NCI-H128 (cell line): ENCODE data around the gene NRXN2.

Source experiments
- DNase-seq: peaks from one replicate; lab custom pipeline; 2025; ENCODE audit not compliant: unreplicated experiment; lab: John Stamatoyannopoulos, UW

Gene NRXN2

DNA sequence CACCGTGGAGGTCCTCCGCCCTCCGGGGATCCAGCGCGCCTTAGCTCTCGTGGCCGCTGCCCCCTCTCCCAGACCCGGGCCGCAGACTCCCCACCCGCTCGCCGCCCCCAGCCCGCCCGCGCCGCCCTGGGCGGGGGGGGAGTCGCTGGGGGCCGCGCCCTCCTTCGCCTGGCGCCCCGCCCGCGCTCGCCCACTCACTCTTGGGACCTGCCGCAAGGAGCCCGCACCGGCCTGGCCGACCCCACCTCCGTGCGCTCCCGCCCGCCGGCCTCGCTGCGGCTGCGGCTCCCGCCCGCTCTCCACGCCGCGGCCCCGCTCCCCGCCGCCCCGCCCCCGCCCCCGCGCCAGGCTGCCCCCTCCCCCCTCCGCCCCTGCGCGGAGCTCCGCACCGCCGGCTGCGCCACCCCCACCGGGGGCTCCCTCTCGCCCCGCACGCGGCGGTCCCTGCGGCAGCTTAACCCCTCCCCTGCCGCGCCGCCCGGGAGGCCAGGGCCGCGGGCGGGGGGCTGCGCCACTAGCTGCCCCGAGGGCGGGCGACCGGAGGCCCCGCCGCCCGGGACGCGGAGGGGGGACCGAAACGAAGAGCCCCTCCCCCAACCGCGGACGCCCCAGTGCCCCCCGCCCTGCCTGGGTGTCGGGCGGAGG, 21.7 kb upstream of the NRXN2 start:
- no peak for DNase-seq

DNA sequence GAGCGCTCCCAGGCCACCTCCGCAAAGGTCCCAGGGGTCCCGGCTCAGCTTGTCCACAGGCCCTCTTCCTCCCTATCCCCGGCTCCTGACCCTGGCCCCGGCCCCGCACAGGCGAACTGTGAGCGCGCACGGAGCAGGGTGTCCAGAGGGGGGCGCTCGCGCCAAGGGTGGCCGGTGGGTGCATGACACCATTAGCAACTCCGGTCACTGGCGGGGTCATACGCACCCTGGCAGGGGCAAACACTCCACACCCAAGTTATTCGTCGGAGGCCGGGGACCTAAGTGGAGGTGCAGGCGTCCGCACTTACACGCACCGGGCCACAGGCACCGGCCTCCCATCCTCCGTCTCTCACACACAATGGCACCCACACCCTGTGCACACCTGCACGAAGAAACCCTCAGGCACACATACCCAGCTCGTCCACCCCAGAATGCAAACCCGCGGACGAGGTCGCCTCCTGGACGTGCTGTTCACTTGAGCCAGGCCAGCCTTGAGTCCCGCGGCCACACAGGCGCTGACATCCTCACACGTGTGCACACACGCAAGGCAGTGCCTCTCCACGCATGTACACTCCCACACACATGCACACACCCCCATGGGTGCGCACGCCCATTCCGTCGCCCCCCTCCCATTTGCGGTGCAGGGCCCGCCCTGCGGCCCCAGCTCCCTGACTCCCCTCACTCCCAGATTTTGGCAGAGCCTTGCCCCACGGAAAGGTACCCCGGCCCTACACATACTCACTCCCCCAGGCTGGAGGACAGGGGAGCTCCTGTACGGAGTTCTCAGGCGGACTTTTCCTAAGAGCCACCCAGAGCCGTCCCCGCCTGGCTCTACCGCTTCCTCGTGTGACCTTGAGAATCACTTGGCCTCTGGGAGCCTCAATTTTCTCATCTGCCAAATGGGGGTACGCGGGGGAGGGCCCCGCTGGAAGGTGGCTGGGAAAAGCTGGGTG, 20.9 kb upstream of the NRXN2 start, which contains the start of gene RASGRP2:
RASGRP2 (minus strand) TSS at position 552 of the 953 bp plus-strand sequence. CDS start 1,276 bp downstream, outside the sequence.
- no peak for DNase-seq

DNA sequence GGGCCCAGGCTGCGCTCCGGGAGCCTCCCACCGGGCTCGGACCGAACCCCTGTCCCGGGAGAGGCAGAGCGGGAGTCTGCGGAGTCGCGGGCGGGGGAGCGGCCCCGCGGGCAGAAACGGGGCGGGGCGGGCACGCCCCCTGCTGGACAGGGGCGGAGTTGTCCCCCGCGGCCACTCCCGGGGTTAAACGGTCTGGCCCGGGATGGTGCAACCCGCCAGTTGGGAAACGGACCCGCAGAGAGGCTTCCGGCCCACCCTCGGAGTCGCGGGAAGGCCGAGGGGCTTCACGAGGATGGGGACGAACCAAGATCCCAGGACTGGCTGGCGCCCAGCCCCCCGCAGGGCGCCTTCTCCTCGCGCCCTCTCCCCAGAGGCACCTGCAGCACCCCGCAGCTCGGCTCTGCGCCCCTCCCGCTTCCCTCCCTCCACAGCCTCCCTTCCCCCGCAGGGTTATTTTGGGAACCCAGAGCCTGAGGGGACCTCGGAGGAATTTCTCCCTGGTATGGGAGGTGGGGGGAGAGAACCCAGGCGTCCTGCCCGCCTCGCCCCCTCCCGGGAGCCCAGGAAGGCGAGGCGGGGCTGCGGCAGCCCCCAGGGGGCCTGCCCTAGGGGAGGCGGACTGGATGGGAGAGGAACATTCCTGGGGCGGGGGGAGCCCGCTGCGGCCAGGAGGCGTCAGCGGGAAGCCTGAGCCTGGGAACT, 20.0 kb upstream of the NRXN2 start:
- DNase-seq: peak; percentile 27

DNA sequence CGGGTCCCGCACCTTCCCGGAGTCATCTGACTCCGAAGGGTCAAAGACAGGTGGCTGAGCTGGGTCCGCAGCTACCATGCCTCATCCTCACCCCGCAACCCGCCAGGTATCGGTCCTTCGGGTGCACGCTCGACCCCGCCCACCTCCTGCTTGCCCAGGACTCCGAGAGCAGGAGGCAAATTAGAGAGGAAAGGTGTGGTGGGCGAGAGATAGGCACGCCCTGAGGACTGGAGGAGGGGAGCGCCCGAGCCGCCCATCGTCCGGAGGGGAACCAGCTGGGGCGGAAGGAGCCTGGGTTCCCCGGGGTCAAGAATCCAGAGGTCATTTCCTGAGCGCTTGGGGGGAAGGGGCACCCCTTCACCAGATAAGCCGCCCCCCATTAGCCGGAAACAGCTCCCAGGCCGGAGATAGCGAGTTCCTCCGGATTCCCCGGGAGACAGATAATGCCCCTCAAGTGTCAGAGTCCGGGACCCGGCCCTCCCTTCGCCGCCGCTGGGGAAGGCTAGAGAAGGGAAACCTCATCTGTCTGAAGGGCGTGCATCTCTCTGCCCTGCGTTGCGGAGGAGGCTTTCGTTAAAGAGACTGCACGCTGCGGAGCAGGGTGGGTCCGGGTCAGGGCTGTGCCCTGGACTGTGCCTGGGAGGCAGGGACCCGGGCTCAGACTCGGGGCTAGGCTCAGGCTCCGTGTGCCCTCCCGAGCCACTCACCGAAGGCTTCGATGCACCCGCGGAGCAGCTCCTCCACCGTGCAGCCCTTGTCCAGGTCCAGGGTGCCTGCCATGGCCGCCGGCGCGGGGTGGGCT, 19.3 kb upstream of the NRXN2 start:
- no peak for DNase-seq

DNA sequence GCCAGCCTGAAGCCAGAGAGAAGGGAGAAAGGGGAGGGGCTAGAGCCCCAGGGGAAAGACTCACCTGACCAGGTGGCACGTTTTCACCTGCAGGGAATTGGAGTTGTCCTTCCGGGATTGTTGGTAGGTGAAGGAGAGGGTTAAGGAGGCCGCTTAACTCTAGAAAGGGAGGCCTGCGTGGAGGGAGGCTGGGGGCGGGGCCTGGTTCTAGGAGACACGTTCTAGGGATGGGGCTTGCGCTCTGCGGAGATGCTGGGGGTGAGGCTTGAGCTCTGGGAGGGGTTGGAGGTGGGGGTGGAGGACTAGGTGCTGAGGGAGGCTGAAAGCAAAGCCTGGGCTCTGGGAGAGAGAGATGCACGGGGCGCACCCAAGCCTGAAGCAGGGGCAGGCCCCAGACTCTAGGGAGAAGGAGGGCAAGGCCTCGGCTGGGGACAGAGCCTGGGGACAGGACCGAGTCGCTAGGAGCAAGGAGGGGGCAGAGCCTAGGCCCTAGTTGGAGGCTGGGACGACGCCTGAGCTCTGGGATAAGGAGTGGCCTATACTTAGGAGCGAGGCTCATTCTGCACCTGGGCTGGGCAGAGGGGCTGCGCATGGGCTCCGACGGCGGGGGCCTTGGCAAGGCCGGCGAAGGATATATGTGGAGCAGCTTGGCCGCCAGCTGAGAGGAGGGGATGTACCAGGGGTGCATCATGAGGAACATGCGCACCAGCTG, 18.5 kb upstream of the NRXN2 start:
- no peak for DNase-seq

DNA sequence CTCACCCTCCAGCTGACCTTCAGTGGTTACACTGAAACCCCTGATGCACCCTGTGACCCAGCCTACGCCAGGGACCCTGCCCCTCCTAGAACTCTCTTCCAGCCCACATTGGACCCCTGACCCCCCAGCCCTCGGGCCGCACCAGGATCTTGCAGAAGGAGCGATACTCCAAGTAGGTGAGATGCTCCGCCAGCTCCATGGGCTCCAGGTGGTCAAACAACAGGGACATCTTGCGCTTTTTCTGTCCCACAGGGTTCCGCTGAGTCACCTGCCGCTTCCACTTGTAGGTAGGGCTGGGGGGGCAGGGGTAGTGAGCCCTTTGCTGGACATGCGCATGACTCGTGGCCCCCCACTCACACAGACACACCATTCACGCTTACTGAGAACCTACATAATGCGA, 16.9 kb upstream of the NRXN2 start:
- no peak for DNase-seq

DNA sequence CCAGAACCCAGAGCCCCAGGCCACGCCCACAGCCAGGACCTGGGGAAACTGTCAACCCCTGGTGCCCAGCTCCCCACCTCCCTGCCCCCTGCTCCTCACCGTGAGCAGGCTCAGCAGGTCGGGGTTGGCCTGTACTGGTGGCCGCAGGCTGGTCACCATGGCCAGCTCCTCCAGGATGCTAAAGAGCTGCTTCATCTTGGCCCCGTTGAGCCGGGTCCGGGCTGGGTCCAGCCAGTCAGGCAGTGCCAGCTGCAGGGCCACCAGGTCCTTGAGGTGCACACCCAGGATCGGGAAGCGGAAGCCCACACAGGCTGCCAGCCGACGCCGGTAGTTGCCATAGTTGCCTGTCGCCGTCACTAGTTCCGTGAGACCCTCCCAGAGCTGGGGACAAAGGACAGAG, 13.7 kb upstream of the NRXN2 start:
- DNase-seq: no peak

DNA sequence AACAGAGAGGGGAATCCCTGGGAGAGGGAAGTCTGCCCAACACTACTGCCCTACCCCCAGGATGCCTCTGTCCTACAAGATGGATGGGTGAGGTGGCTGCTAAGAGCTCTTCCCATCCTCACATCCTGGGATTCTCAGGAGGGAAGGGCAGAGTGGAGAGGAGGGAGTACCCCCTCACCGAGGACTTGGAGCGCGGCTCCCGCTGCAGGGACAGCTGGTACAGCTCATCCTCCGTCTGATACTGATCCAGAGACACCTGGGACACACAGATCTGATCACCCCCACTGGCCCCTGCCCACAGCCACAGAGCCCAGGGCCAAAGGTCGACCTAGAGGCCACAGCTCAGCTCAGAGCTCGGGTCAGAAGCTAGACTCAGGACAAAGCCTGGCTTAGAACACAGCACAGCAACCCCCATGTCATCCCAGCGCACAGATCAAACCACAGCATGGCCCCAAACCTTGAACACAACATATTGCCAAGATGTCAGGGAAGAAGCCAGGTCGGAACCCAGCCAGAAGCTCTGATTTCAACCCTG, 12.8 kb upstream of the NRXN2 start:
- no peak for DNase-seq

DNA sequence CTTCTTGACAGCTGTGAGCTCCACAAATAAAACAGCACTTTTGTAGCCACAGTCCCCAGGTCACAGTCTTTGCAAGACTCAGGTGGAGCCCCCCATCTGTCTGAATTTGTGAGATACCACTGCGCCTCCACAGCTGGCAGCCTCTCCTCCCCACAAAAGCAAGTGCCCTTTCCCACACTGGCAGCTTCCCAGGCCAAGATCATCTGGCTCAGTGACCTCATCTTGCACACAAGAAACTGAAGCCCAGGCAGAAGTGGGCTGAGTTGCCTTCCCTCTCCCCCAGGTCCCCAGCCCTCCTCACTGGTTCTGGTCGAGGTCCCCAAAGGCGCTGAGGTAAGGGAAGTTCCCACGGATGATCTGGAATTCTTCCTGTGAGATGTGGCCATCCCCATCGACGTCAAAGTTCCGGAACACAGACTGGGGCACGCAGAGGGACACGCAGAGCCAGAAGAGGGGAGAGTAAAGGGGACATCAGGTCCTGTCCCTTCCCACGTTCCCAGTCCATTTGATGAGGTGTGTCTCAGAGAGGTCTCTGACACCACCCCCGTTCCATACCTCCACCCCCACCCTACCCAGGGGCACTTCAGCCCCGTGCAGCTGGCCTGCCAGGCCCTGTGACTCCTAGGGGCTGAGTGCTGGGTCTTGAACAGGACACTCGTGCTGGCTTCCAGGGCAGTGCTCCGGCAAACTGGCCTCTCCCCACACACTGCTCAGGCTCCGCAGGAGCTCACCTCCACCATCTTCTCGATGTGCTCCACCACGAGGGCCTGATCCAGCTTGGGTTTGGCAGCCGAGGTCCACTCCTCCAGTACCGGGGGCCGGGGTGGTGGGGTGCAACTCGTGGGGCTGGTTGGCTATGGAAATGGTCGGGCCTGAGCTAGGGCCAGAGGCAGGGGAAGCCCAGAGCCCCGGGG, 12.1 kb upstream of the NRXN2 start:
- no peak for DNase-seq

DNA sequence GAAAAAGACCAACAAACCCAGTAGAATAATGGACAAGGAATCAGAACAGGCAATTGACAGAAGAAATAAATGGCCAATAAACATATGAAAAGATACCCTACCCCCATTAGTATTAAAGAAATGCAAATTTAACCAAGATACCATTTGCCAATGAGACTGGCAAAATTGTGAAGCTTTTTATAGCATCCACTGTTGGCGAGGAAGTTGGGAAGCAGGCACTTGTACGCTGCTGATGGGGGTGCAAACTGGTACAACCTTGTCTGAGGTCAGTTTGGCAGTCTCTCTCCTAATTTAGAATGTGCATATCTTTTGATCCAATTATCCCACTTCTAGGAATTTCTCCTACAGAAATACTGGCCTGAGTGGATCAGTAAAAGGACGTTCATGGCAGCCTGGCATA, 8.6 kb upstream of the NRXN2 start:
- no peak for DNase-seq

DNA sequence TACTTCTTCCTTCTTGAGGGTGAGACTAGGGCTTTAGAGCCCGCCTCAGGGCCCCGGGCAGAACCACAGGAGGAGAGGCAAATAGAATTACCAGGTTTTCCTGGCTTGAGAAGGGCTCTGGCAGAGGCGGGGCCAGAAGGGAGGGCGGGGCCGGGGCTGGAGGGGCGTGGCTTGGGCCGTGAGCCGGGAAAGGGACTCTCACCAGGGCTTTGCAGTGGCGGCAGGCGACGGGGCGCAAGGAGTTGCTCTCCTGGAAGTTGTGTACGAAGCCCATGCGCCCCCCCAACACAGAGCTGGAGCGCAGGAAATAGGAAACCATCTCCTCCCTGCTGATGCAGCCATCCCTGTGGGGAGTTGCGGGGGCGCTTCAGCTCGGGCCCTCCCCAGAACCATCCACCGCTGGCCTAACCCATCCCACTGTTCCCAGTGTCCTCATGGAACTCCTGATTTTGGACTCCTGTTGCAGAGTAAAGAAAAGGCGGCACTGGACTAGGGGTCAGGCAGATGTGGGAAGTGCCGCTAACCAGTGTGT, 6.9 kb upstream of the NRXN2 start:
- no peak for DNase-seq

DNA sequence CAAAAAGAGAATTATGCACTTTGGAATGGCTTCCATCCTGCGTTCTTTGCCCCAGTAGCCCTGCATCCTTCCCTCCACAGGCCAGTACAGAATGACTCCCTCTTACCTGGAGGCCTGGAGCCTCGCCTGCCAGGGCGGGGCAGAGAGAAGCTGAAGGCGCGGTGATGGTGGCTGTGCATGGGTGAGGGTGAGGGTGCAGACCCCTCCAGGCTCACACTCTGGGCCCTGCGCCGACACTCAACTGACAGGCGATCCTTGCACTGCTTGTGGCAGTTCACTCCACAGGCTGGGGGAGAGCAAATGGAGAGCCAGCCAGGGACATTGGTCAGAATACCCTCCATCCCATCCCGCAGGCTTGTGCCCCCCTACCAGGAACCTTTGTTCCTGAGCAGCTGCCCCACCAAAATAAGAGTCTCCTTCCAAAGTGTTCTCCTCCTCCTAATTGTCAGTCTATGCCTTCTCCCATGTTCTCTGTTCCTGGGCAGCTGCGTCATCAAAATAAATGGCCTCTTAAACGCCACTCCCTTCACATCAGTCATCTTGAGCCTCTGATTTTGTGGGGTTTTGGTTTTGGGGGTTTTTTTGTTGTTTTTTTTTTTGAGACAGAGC, 5.9 kb upstream of the NRXN2 start:
- no peak for DNase-seq

DNA sequence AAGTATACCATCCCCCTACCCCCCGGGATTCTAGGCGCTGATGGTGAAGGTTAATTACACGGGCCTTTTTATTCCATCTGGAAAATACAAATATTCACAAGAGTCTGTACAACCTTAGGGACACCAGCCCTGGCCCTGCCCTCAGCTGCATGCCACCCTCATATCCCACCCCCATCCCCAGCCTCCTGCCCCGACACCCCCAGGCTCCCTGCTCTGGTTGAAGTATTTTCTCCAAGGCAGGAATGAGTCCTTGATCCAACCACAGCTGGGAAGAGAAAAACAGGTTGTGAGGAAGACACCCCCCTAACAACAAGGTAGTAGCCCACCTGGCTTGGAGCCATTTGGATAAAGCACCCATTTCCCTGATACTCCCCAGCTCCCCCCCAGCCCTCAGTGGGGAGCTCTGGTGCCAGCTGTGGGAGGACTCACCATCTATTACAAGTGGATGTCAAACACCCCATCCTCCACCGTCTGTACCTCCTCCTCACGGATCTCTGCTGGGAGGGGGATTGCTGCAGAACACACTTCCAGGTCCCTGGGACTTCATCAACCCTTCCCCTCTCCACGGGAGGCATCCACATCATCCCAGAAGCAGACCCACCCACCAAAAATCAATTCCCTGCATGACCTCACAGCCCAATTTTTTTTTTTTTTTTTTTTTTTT, 4.0 kb upstream of the NRXN2 start:
- DNase-seq: no peak

DNA sequence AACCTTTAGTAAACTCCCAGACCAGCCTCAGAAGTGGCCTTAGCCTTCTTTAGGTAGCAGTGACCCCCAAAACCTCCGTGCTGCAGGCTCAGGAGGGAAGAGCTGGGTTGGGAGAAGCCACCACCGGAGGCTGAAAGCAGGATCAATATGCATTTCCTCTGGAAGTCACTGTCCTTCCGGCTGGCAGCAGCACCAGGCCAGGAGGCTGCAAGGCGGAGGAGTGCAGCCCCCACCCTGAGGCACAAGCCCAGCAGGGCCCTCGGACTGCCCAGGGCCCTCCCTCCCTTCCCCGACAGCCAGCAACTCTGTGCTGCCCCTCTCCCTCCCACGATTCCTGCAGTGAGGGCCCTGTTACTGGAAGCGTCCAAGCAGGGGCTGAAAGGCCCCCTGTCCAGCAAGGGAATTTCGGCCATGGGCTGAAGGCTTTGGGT, 3.2 kb upstream of the NRXN2 start:
- no peak for DNase-seq

DNA sequence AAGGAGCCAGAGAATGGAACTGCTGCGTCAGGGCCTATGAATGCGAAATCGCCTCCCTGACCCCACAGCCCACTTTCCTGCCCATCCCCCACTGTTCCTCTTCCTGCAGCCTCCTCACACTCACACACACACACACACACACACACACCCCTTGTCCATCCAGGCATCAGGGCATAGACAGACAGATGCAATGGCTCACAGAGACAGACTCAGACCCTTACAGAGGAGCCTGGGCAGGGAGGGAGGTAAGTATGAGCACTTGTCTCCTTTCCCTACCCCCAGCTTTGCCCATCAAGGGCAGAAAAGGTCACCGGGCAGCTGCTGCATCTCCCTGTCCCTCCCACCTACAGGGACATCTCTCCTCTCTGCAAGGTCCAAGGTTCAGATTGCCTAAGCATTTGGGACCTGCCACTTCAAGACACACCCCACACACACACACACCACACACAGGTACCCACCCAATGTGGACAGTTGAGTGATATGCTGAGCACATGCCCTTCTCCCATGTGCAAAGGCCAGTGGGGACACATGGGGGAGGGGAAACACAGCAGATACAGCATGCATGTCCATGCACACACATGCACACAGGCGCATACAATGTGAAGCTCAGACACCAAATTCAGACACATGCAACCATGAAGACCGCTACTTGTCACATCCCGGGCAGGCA, 2.0 kb upstream of the NRXN2 start:
- no peak for DNase-seq

DNA sequence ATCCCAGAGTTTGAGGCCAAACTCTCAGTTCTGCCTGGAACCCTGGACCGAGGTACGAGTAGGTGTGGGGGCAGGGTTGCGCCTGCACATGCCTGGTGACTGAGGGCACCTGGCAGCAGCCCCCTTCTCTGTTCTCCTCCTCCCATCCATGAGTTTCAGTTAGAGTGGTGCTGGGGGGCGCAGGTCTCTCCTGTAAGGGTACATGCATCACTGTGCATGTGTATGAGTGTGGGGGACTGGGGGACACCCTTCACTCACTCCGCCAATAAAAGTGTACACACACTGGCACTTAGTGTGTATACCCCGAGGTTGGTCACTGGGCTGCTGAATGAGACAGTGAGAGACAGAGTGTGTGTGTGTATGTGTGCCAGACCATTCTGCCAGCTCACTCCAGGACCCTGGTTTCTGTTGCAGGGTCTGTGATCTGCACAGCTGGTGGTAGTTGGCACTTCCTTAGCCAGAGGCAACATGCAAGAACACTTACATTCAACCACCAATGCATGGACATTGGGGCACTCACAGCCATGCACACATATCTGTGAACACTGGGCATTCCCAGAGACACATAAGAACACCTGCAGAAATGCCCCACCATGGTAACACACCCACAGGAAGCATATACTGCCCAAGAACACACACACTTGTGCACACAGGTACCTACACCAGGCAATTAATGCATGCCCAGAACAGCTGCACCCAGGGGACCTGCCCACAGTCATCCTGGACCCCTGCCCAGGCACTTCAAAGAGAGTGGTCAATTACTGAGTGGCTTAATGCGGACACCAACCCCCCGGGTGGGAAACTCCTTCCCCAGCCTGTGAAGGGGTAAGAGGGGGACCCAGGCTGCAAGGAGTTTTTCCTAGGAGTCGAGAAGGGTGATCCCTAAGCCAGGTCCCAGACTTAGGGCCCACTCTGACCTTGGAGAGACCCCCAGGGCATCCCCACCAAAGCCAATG, 1.2 kb upstream of the NRXN2 start:
- DNase-seq: no peak
